Measurements from ENCODE around the gene RHOBTB3. TPM values are rescaled to one million over a fixed set of nuclear protein-coding genes. Genes with fewer than 3 reads are reported as not detected.

Gene RHOBTB3
- total RNA-seq, 4 donors from 2014 or later: 109 to 245 (median 183) TPM

GRCh38 chr5:95801532-95801931 is 70.4 kb downstream of the RHOBTB3 start:
- TF ChIP-seq CTCF (IDR thresholded peaks at IDR 0.05): no peak
- ATAC-seq (ENCODE audit: low FRiP score) (no peak), DNase-seq (ENCODE audit: low spot score) (no peak)

GRCh38 chr5:95801961-95802360 is 70.8 kb downstream of the RHOBTB3 start:
- TF ChIP-seq CTCF (IDR thresholded peaks at IDR 0.05): no peak
- no peak for DNase-seq (ENCODE audit: low spot score)
- no peak for ATAC-seq (ENCODE audit: low FRiP score)

- ATAC-seq (ENCODE audit: low FRiP score) (no peak), DNase-seq (ENCODE audit: low spot score) (no peak)
- no peak for TF ChIP-seq CTCF (IDR thresholded peaks at IDR 0.05)
Observed at GRCh38 chr5:95803271-95804148, 72.4 kb downstream of the RHOBTB3 start.

DNA sequence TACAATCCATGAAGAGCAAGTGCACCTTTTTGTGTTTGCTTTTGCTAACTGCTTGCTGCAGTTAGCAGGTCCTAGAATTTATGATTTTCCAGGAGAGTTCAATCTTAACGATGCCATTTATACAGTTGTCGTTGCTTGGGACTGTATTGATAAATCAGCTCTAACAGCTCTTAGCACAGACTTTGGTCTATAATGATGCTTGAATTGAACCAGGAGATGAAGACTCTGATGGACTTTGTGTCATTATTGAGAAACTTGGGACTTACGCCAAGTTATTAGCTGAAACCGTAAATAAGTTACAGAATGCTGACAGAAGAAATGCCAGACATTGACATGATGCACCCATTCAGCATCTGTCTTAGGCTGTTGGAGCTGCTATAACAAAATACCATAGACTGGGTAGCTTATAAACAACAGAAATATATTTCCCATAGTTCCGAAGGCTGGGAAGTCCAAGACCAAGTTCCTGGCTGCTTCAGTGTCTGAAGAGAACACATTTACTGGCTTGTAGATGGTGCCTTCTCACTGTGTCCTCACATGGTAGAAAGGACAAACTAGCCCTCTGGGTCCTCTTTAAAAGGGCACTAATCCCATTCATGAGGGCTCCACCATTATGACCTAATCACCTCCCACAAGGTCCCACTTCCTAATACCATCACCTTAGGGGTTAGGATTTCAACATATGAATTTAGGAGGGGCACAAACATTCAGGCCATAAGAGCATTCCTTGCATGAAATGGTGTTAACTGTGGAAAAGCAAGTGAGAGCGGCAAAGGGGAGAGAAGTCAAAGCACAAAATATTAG is 73.8 kb downstream of the RHOBTB3 start:
- ATAC-seq (ENCODE audit: low FRiP score): no peak

DNA sequence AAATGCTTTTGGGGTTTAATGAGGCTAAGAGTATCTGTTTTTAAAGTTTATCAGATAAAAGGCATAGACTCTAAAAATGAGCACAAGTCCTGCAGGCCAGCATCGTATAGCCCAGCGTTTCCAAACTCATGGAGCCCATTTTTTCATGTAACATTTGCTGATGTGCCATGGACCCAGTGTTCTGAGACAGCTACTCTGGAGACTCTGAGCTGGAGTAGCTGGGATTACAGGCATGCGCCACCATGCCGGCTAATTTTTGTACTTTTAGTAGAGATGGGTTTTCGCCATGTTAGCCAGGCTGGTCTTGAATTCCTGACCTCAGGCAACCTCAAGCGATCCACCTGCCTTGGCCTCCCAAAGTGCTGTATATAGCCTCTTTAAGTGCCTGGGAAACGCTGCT is 75.6 kb downstream of the RHOBTB3 start:
- DNase-seq (ENCODE audit: low spot score) (no peak), ATAC-seq (ENCODE audit: low FRiP score) (no peak)
- TF ChIP-seq CTCF (IDR thresholded peaks at IDR 0.05): no peak

More for the DNA sequence above, 73.8 kb downstream of the RHOBTB3 start:
- TF ChIP-seq CTCF (IDR thresholded peaks at IDR 0.05): no peak
- no peak for DNase-seq (ENCODE audit: low spot score)

- no peak for TF ChIP-seq CTCF (IDR thresholded peaks at IDR 0.05)
- DNase-seq (ENCODE audit: low spot score) (no peak), ATAC-seq (ENCODE audit: low FRiP score) (peak; percentile 16)
Observed at GRCh38 chr5:95808013-95808685, 77.0 kb downstream of the RHOBTB3 start.
